ENCODE data around the gene PLCB2. TPM values are rescaled to one million over a fixed set of nuclear protein-coding genes. Genes with fewer than 3 reads are reported as not detected.

The PLCB2 gene
- total RNA-seq, 1 experiment from 2014 or later: 7.4 TPM

DNA sequence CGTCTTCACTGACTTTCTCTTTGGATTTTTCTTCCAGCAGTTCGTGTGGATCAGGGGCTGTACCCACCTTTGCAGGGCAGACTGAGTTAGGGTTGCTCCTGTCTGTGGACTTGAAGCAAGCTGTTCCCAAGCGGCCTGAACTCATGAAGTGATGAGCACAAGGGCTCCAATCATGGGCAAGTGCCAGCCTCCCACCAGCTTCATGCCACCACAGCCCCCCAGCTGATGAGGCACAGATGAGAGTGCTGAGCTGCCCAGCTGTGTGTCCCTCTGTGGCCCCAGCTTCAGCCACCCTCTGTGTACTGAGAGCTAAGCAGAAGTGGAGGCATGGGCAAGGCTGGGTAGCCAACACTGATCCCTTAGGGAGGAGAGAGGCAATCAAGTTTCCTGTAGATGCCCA, 3.3 kb upstream of the PLCB2 start:
- no peak overlapping the region for H4K8ac ChIP-seq (replicated peaks; ENCODE audit: insufficient read length, low read depth, low read length)
- H3K23ac ChIP-seq (ENCODE audit: insufficient read length, low read depth, low read length): no peak overlapping the region
- H3K27ac ChIP-seq (ENCODE audit: insufficient read length, low read depth, low read length): no peak overlapping the region
- H3K4ac ChIP-seq (ENCODE audit: low read depth, low read length): no peak overlapping the region
- H4K20me1 ChIP-seq (ENCODE audit: control insufficient read depth, insufficient read depth, insufficient read length): no peaks in the 10 kb centered on the region
- H3K79me1 ChIP-seq (ENCODE audit: insufficient read depth, low read depth, low read length, poor library complexity, severe bottlenecking): no peaks in the 10 kb centered on the region
- H3K4me3 Mint-ChIP-seq: no peak overlapping the region
- no peak overlapping the region for H2BK15ac ChIP-seq (ENCODE audit: low read depth, low read length)
- no peak overlapping the region for H2AFZ ChIP-seq (ENCODE audit: low read length)
- H3K14ac ChIP-seq (ENCODE audit: insufficient read depth, low read length): no peak overlapping the region; the same call in 1 of the 2 replicates
- H3T11ph ChIP-seq (ENCODE audit: low read length): no peak overlapping the region
- H3K27me3 ChIP-seq (ENCODE audit: insufficient read depth, low read length): no peaks in the 10 kb centered on the region
- no peak overlapping the region for H2BK12ac ChIP-seq (ENCODE audit: insufficient read length, low read depth, low read length)
- no peaks in the 10 kb centered on the region for H3K23me2 ChIP-seq (ENCODE audit: insufficient read length, low read depth, low read length, poor library complexity, severe bottlenecking)
- peaks cover 6% of the 10 kb centered on the region; the same call in 1 of the 2 replicates for H3K4me1 ChIP-seq (ENCODE audit: insufficient read depth, low read length)
- no peak overlapping the region for H3K9ac ChIP-seq (ENCODE audit: extremely low read depth, insufficient read length, low read length)
- no peak overlapping the region for H2AK5ac ChIP-seq (ENCODE audit: insufficient read length, low read length)
- no peak overlapping the region for H3K18ac ChIP-seq (ENCODE audit: insufficient read length, low read depth, low read length)
- no peak for DNase-seq
- no peak for TF ChIP-seq CTCF (conservative IDR thresholded peaks at IDR 0.05)
- H4K91ac ChIP-seq (ENCODE audit: insufficient read length, low read depth, low read length): no peak overlapping the region
- H2BK20ac ChIP-seq (ENCODE audit: low read depth, low read length, poor library complexity, severe bottlenecking): no peak overlapping the region
- no peaks in the 10 kb centered on the region; a peak in 1 of 5 replicates for H3K9me3 Mint-ChIP-seq
- H3K9me3 ChIP-seq (ENCODE audit: control insufficient read depth, low read depth, low read length): no peaks in the 10 kb centered on the region
- no peak overlapping the region for H3K27ac Mint-ChIP-seq
- no peaks in the 10 kb centered on the region for H3K36me3 Mint-ChIP-seq (ENCODE audit: insufficient read depth in 1 of 3, low read depth in 3 of 3)
- H2BK5ac ChIP-seq (ENCODE audit: insufficient read length, low read length): no peak overlapping the region
- no peaks in the 10 kb centered on the region for H3K79me2 ChIP-seq (ENCODE audit: insufficient read depth, low read length)
- no CpG with 5 or more reads among the region's 3 CpGs for WGBS (ENCODE audit: extremely low coverage, insufficient read length, low lambda C conversion rate)
- peaks cover 60% of the 10 kb centered on the region for H3K27me3 Mint-ChIP-seq (ENCODE audit: low read depth)
- no peak overlapping the region for H2BK120ac ChIP-seq (ENCODE audit: low read depth, low read length, poor library complexity, severe bottlenecking)
- peaks cover 30 to 41% of the 10 kb centered on the region in 2 experiments for H3K4me1 Mint-ChIP-seq
- H4K5ac ChIP-seq (ENCODE audit: insufficient read length, low read depth, low read length): no peak overlapping the region
- no peak overlapping the region for H3K56ac ChIP-seq (ENCODE audit: insufficient read length, low read depth, low read length)
- H3K4me2 ChIP-seq (ENCODE audit: insufficient read depth, insufficient read length, low read length): no peak overlapping the region

Measured in H9 (cell line).